Measurements from ENCODE around the gene CFAP91.

Gene CFAP91

DNA sequence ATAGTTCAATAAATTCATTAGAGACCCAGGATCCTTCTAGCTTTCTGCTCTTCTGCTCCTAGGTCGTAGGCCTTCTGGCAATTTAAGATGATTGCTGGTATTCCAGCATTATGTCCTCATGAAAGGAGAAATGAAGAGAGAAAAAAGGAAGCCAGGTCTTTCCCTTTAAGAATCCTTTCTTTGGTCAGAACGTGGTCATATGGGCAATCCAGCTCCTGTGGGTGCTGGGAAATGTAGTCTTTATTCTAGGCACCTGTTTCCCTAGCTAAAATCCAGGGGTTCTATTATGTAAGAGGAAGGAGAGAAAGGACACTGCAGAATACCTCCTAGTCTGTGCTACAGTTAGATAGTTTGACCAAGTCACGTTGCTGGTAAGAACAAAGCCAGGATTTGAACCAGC is 43.6 kb downstream of the CFAP91 start:
- DNase-seq = no peak

GRCh38 chr3:119747357-119747756 is 44.5 kb downstream of the CFAP91 start:
- no peak for DNase-seq

GRCh38 chr3:119748991-119749390 is 46.2 kb downstream of the CFAP91 start:
- DNase-seq = no peak

- no peak for DNase-seq
Measured at GRCh38 chr3:119751423-119751822, 48.6 kb downstream of the CFAP91 start.
